GM12891 (cell line): ENCODE measurements around the gene SUPT4H1.

ENCODE experiments used
- POLR2AphosphoS5 ChIP-seq: IDR thresholded peaks from 2 replicates; pipeline ENCODE4 v1.6.1; 2011; ENCODE audit warnings: low read depth, low read length, control low read depth
- TAF1 ChIP-seq: IDR thresholded peaks from 2 replicates; pipeline ENCODE4 v1.6.1; 2011; ENCODE audit warnings: low read depth, low read length, control low read depth

GRCh38 chr17:58399974-58400373 lies 48.0 kb upstream of the SUPT4H1 start:
- TF ChIP-seq TAF1 = no peak
- no peak for TF ChIP-seq POLR2AphosphoS5
